Esophagus squamous epithelium (tissue), 4 donors: ENCODE data around the gene DHRS7C.

Experiments used
- POLR2A ChIP-seq, 4 donors: fragments of 450-650 bp; IDR thresholded peaks; one replicate each; pipeline ENCODE4 v1.6.1; 2017; ENCODE audit warnings: antibody characterized with exemption in 4 of 4, mild to moderate bottlenecking in 4 of 4, moderate library complexity in 3 of 4
- TF ChIP-seq, protein P1 (sequence below), 6 experiments: fragments of 450-650 bp in 4 of 6; fragments of 200-600 bp in 2 of 6; sonication (generic) in 2 of 6; IDR thresholded peaks; one replicate each; pipeline ENCODE4 v1.5.1; 2016 to 2019; ENCODE audit warnings: antibody characterized with exemption in 6 of 6, mild to moderate bottlenecking in 4 of 6, moderate library complexity in 4 of 6

GRCh38 chr17:9839433-9839832 lies 48.0 kb upstream of the DHRS7C start:
- TF ChIP-seq, protein P1, sequence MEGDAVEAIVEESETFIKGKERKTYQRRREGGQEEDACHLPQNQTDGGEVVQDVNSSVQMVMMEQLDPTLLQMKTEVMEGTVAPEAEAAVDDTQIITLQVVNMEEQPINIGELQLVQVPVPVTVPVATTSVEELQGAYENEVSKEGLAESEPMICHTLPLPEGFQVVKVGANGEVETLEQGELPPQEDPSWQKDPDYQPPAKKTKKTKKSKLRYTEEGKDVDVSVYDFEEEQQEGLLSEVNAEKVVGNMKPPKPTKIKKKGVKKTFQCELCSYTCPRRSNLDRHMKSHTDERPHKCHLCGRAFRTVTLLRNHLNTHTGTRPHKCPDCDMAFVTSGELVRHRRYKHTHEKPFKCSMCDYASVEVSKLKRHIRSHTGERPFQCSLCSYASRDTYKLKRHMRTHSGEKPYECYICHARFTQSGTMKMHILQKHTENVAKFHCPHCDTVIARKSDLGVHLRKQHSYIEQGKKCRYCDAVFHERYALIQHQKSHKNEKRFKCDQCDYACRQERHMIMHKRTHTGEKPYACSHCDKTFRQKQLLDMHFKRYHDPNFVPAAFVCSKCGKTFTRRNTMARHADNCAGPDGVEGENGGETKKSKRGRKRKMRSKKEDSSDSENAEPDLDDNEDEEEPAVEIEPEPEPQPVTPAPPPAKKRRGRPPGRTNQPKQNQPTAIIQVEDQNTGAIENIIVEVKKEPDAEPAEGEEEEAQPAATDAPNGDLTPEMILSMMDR (IDR thresholded peaks at IDR 0.05), result no peak
- no peak for TF ChIP-seq POLR2A (IDR thresholded peaks at IDR 0.05)
